ENCODE results near the gene ASXL3. TPM values are rescaled to one million over a fixed set of nuclear protein-coding genes. Genes with fewer than 3 reads are reported as not detected.

Gene ASXL3
- polyA plus RNA-seq, 1 donor from 2014 or later, result 15.2 TPM

DNA sequence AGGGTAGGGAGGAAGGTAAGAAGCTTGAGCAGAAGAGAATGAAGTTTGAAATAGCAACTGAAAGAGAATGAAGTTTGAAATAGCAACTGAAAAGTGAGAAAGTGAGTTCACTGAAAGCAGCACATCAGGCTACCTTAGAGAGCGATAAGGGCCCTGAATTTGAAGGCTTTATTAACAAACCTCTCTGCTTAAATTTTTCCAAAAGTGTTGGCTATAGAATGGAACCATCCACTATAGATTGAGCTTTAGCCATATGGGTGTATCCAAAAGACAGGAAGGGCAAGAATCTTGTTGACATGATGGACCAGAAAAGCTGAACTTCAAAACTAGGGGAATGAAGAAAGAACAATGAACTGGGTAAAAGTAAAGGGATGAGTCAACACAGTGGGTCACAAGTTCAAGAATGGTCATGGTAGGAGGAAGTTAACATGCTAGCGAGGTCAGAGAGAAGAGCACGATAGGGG is 122.5 kb downstream of the ASXL3 start:
- Histone ChIP-seq H3K36me3 (ENCODE audit: insufficient read depth, low read length) (no peaks in the 10 kb centered on the region), H3K9me3 (ENCODE audit: low read length) (no peaks in the 10 kb centered on the region), H3K27me3 (ENCODE audit: insufficient read depth, low read depth, low read length) (no peaks in the 10 kb centered on the region), H3K27ac (ENCODE audit: low read length) (no peak overlapping the region), H3F3A (ENCODE audit: insufficient read depth, low read length, poor library complexity, severe bottlenecking) (no peaks in the 10 kb centered on the region), H3K9ac (ENCODE audit: low read length) (no peak overlapping the region), H3K9me2 (ENCODE audit: insufficient read depth, low read length) (no peaks in the 10 kb centered on the region), H4K20me1 (ENCODE audit: insufficient read depth) (no peaks in the 10 kb centered on the region), H2AFZ (ENCODE audit: low read depth, low read length) (no peak overlapping the region), H3K79me2 (replicated peaks; ENCODE audit: insufficient read depth, low read length) (no peaks in the 10 kb centered on the region), H3K4me2 (ENCODE audit: low read length) (no peak overlapping the region), H3K4me3 (ENCODE audit: low read length) (no peak overlapping the region)
- no peak for TF ChIP-seq SMC3 (conservative IDR thresholded peaks at IDR 0.05; ENCODE audit: poor library complexity)
- no peak for TF ChIP-seq EP300 (conservative IDR thresholded peaks at IDR 0.05; ENCODE audit: poor library complexity, severe bottlenecking)
- TF ChIP-seq POLR2AphosphoS5 (IDR thresholded peaks at IDR 0.05), result no peak
- TF ChIP-seq RAD21 (conservative IDR thresholded peaks at IDR 0.05), result no peak
- no peak for TF ChIP-seq MXI1 (conservative IDR thresholded peaks at IDR 0.05; ENCODE audit: poor library complexity, severe bottlenecking)
- no peak for TF ChIP-seq CTCF (IDR thresholded peaks at IDR 0.05; ENCODE audit: poor library complexity, severe bottlenecking)
- TF ChIP-seq TAF1 (IDR thresholded peaks at IDR 0.05; ENCODE audit: low read depth), result no peak
- TF ChIP-seq, protein P1, sequence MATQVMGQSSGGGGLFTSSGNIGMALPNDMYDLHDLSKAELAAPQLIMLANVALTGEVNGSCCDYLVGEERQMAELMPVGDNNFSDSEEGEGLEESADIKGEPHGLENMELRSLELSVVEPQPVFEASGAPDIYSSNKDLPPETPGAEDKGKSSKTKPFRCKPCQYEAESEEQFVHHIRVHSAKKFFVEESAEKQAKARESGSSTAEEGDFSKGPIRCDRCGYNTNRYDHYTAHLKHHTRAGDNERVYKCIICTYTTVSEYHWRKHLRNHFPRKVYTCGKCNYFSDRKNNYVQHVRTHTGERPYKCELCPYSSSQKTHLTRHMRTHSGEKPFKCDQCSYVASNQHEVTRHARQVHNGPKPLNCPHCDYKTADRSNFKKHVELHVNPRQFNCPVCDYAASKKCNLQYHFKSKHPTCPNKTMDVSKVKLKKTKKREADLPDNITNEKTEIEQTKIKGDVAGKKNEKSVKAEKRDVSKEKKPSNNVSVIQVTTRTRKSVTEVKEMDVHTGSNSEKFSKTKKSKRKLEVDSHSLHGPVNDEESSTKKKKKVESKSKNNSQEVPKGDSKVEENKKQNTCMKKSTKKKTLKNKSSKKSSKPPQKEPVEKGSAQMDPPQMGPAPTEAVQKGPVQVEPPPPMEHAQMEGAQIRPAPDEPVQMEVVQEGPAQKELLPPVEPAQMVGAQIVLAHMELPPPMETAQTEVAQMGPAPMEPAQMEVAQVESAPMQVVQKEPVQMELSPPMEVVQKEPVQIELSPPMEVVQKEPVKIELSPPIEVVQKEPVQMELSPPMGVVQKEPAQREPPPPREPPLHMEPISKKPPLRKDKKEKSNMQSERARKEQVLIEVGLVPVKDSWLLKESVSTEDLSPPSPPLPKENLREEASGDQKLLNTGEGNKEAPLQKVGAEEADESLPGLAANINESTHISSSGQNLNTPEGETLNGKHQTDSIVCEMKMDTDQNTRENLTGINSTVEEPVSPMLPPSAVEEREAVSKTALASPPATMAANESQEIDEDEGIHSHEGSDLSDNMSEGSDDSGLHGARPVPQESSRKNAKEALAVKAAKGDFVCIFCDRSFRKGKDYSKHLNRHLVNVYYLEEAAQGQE (IDR thresholded peaks at IDR 0.05; ENCODE audit: borderline replicate concordance), result no peak
- TF ChIP-seq EZH2 (IDR thresholded peaks at IDR 0.05; ENCODE audit: borderline replicate concordance, insufficient read depth, low read length, poor library complexity, severe bottlenecking), result no peak

GRCh38 chr18:33702625-33703024 is 124.6 kb downstream of the ASXL3 start:
- Histone ChIP-seq H3K27me3 (ENCODE audit: insufficient read depth, low read depth, low read length) (no peaks in the 10 kb centered on the region), H3K9me2 (ENCODE audit: insufficient read depth, low read length) (no peaks in the 10 kb centered on the region), H3K27ac (ENCODE audit: low read length) (no peak overlapping the region), H3K9me3 (ENCODE audit: low read length) (no peaks in the 10 kb centered on the region), H3K4me2 (ENCODE audit: low read length) (no peak overlapping the region), H3K9ac (ENCODE audit: low read length) (no peak overlapping the region), H3K4me3 (ENCODE audit: low read length) (no peak overlapping the region), H3K36me3 (ENCODE audit: insufficient read depth, low read length) (no peaks in the 10 kb centered on the region), H4K20me1 (ENCODE audit: insufficient read depth) (no peaks in the 10 kb centered on the region), H3K79me2 (replicated peaks; ENCODE audit: insufficient read depth, low read length) (no peaks in the 10 kb centered on the region), H2AFZ (ENCODE audit: low read depth, low read length) (no peak overlapping the region), H3F3A (ENCODE audit: insufficient read depth, low read length, poor library complexity, severe bottlenecking) (no peaks in the 10 kb centered on the region)
- TF ChIP-seq EP300 (conservative IDR thresholded peaks at IDR 0.05; ENCODE audit: poor library complexity, severe bottlenecking), result no peak
- no peak for TF ChIP-seq POLR2AphosphoS5 (IDR thresholded peaks at IDR 0.05)
- no peak for TF ChIP-seq TAF1 (IDR thresholded peaks at IDR 0.05; ENCODE audit: low read depth)
- TF ChIP-seq CTCF (IDR thresholded peaks at IDR 0.05; ENCODE audit: poor library complexity, severe bottlenecking), result no peak
- TF ChIP-seq MXI1 (conservative IDR thresholded peaks at IDR 0.05; ENCODE audit: poor library complexity, severe bottlenecking), result no peak
- TF ChIP-seq RAD21 (conservative IDR thresholded peaks at IDR 0.05), result no peak
- TF ChIP-seq, protein P1 (IDR thresholded peaks at IDR 0.05; ENCODE audit: borderline replicate concordance), result no peak
- TF ChIP-seq EZH2 (IDR thresholded peaks at IDR 0.05; ENCODE audit: borderline replicate concordance, insufficient read depth, low read length, poor library complexity, severe bottlenecking), result no peak
- no peak for TF ChIP-seq SMC3 (conservative IDR thresholded peaks at IDR 0.05; ENCODE audit: poor library complexity)

All from neural cell (in vitro differentiated cells).